Sigmoid colon (tissue), 7 donors: ENCODE results near the gene IL17RA. TPM values are rescaled to one million over a fixed set of nuclear protein-coding genes. Genes with fewer than 3 reads are reported as not detected.

Experiments used
- DNase-seq: peaks from one replicate; pipeline ENCODE4 v3.0.0-alpha.2; 2019
- H3K27ac ChIP-seq, 4 donors: fragments of 200-600 bp; sonication (generic); one replicate each; pipeline ENCODE4 v1.5.1; 2016 to 2019; ENCODE audit warnings: mild to moderate bottlenecking in 1 of 4
- H3K27me3 ChIP-seq, 3 donors: fragments of 200-600 bp; sonication (generic); one replicate each; pipeline ENCODE4 v1.5.1; 2019; ENCODE audit warnings: mild to moderate bottlenecking in 1 of 3
- H3K36me3 ChIP-seq, 4 donors: fragments of 200-600 bp; sonication (generic); one replicate each; pipeline ENCODE4 v1.5.1; 2016 to 2019
- H3K4me1 ChIP-seq, 4 donors: fragments of 200-600 bp; sonication (generic); one replicate each; pipeline ENCODE4 v1.5.1; 2017 to 2019
- H3K4me3 ChIP-seq, 4 donors: fragments of 200-600 bp; sonication (generic); one replicate each; pipeline ENCODE4 v1.5.1; 2017 to 2019; ENCODE audit warnings: mild to moderate bottlenecking in 2 of 4, moderate library complexity in 1 of 4
- H3K9me3 ChIP-seq, 4 donors: fragments of 200-600 bp in 3 of 4; sonication (generic) in 3 of 4; one replicate each; pipeline versions ENCODE4 v1.5.1 to v1.6.1; 2013 to 2019
- EP300 ChIP-seq, 4 donors: sonication (generic); formaldehyde crosslinking; IDR thresholded peaks; one replicate each; pipeline ENCODE4 v1.6.1; 2017; ENCODE audit warnings: antibody characterized with exemption in 4 of 4
- POLR2A ChIP-seq, 2 donors: fragments of 450-650 bp; IDR thresholded peaks; one replicate each; pipeline ENCODE4 v1.6.1; 2016; ENCODE audit warnings: antibody characterized with exemption in 2 of 2, mild to moderate bottlenecking in 2 of 2, moderate library complexity in 2 of 2
- POLR2AphosphoS5 ChIP-seq, 4 donors: sonication (generic); formaldehyde crosslinking; IDR thresholded peaks; one replicate each; pipeline ENCODE4 v1.6.1; 2017; ENCODE audit warnings: antibody characterized with exemption in 4 of 4
- WGBS, 2 donors: extraction: QIAGEN DNeasy Blood & Tissue Kit; methylation state at CpG; one replicate each; pipeline ENCODE4 v1.1.7; 2013; 5-methylcytosine and 5-hydroxymethylcytosine counted together
- intact Hi-C: fragments of 100-400 bp; cut with DNase I; formaldehyde crosslinking; loops from one replicate; pipeline ENCODE4 v1.15.1; 2023
- polyA plus RNA-seq, 3 donors: library from polyadenylated mRNA; stranded (reverse); fragments of 200-250 nt; gene quantifications; one replicate each; pipeline ENCODE4 v1.2.3, GENCODE V29; 2013
- total RNA-seq, 4 donors: library from RNA; depleted of rRNA; stranded (reverse); fragments of >200 nt; gene quantifications; one replicate each; pipeline ENCODE4 v1.1.0, GENCODE V29; 2016
- TF ChIP-seq, protein P1 (sequence below), 4 experiments: fragments of 450-650 bp in 3 of 4; fragments of 200-600 bp in 1 of 4; IDR thresholded peaks; one replicate each; pipeline ENCODE4 v1.5.1; 2016 to 2019; ENCODE audit warnings: antibody characterized with exemption in 4 of 4, mild to moderate bottlenecking in 3 of 4, moderate library complexity in 2 of 4
- donor health status: healthy with polysubstance abuse.
- donor health status: Bipolar disorder and iron deficiency.
- donor health status: healthy.

The IL17RA gene
- total and polyA plus RNA-seq, 7 donors: 1.2 to 10.4 (median 8.2) TPM

- Histone ChIP-seq H3K4me3 (no peak overlapping the region), H3K27me3 (no peaks in the 10 kb centered on the region), H3K4me1 (no peaks in the 10 kb centered on the region), H3K27ac (no peak overlapping the region), H3K9me3 (no peaks in the 10 kb centered on the region), H3K36me3 (peaks cover 0 to 25% (median 12%) of the 10 kb centered on the region in 4 donors)
- WGBS, 2 donors: 52 to 71% methylated on average over 9 of the region's 9 CpGs
- peak; percentile 37 for DNase-seq
- intact Hi-C loops: no loop called here
- TF ChIP-seq, protein P1, sequence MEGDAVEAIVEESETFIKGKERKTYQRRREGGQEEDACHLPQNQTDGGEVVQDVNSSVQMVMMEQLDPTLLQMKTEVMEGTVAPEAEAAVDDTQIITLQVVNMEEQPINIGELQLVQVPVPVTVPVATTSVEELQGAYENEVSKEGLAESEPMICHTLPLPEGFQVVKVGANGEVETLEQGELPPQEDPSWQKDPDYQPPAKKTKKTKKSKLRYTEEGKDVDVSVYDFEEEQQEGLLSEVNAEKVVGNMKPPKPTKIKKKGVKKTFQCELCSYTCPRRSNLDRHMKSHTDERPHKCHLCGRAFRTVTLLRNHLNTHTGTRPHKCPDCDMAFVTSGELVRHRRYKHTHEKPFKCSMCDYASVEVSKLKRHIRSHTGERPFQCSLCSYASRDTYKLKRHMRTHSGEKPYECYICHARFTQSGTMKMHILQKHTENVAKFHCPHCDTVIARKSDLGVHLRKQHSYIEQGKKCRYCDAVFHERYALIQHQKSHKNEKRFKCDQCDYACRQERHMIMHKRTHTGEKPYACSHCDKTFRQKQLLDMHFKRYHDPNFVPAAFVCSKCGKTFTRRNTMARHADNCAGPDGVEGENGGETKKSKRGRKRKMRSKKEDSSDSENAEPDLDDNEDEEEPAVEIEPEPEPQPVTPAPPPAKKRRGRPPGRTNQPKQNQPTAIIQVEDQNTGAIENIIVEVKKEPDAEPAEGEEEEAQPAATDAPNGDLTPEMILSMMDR (IDR thresholded peaks at IDR 0.05): no peak
- TF ChIP-seq EP300 (IDR thresholded peaks at IDR 0.05) (no peak), POLR2A (IDR thresholded peaks at IDR 0.05) (no peak), POLR2AphosphoS5 (IDR thresholded peaks at IDR 0.05) (no peak)
These were observed 27.8 kb downstream of the IL17RA start for GRCh38 chr22:17112491-17113042.

DNA sequence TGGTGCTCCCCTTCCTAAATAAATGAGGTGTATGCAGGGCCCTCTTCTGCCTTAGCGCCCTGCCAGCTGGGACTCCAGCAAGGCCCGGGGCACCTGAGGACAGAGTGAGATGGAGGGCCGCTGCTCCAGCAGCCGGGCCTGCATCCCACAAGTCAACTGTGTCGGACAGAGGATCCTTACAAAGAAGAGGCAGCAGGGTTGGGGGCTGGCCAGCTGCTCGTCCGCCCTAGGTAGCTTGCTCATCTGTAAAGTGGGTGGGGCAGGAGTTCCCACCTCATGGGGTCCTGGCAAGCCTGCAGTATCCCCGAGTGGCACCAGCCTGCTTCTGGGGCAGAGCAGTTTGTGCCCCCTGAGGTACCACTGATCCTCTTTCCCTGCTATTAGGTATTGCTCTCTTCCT, 28.8 kb downstream of the IL17RA start:
- H3K27ac ChIP-seq: no peak overlapping the region
- H3K9me3 ChIP-seq: no peaks in the 10 kb centered on the region
- H3K36me3 ChIP-seq: peaks cover 0 to 15% (median 7%) of the 10 kb centered on the region in 4 donors
- intact Hi-C loops: no loop called here
- no peak overlapping the region for H3K4me3 ChIP-seq
- TF ChIP-seq EP300 (IDR thresholded peaks at IDR 0.05) (no peak), POLR2A (IDR thresholded peaks at IDR 0.05) (no peak), POLR2AphosphoS5 (IDR thresholded peaks at IDR 0.05) (no peak)
- TF ChIP-seq, protein P1 (IDR thresholded peaks at IDR 0.05): no peak
- DNase-seq: peak; percentile 49
- 78 to 79% methylated on average over 8 of the region's 8 CpGs for WGBS, 2 donors
- no peaks in the 10 kb centered on the region for H3K4me1 ChIP-seq
- peaks cover 0 to 6% (median 0%) of the 10 kb centered on the region in 3 donors for H3K27me3 ChIP-seq

- peak; percentile 30 for DNase-seq
- Histone ChIP-seq H3K27ac (no peak overlapping the region), H3K36me3 (peaks cover 0 to 8% (median 3%) of the 10 kb centered on the region in 4 donors), H3K4me1 (no peaks in the 10 kb centered on the region), H3K4me3 (no peak overlapping the region), H3K27me3 (peaks cover under 1 to 14% (median 5%) of the 10 kb centered on the region in 3 donors), H3K9me3 (no peaks in the 10 kb centered on the region)
- intact Hi-C loops: no loop called here
- no peak for TF ChIP-seq EP300 (IDR thresholded peaks at IDR 0.05)
- no peak for TF ChIP-seq POLR2A (IDR thresholded peaks at IDR 0.05)
- TF ChIP-seq, protein P1 (IDR thresholded peaks at IDR 0.05): no peak
- no peak for TF ChIP-seq POLR2AphosphoS5 (IDR thresholded peaks at IDR 0.05)
- WGBS, 2 donors: 71 to 77% methylated on average over 13 of the region's 13 CpGs
These were observed 29.5 kb downstream of the IL17RA start for GRCh38 chr22:17114173-17114897.

DNA sequence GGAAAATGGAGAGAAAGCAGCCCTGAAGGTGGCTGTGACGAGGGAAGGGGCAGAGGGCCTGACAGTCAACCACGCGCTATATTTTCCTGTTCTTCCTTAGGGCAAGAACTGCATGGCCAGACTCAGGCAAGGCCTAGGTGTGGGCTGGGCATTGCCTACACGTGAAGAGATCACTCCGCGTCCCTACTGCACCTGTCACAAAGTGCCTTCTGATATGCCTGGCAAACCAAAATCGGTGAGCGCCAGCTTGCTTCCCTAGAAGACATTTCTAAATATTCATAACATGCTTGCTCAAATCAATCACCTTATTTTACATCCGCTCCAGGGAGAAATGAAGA, 30.1 kb downstream of the IL17RA start:
- H3K27me3 ChIP-seq: peaks cover 6 to 19% (median 10%) of the 10 kb centered on the region in 3 donors
- H3K9me3 ChIP-seq: no peaks in the 10 kb centered on the region
- no peak overlapping the region for H3K27ac ChIP-seq
- intact Hi-C loops: no loop called here
- no peaks in the 10 kb centered on the region for H3K4me1 ChIP-seq
- TF ChIP-seq POLR2AphosphoS5 (IDR thresholded peaks at IDR 0.05) (no peak), EP300 (IDR thresholded peaks at IDR 0.05) (no peak)
- H3K4me3 ChIP-seq: no peak overlapping the region
- WGBS, 2 donors: 85 to 86% methylated on average over 9 of the region's 9 CpGs
- peaks cover 0 to 2% (median under 1%) of the 10 kb centered on the region in 4 donors for H3K36me3 ChIP-seq
- DNase-seq: peak; percentile 57

GRCh38 chr22:17115236-17115635, 30.4 kb downstream of the IL17RA start:
- DNase-seq: peak; percentile 30
- 56 to 75% methylated on average over 4 of the region's 4 CpGs for WGBS, 2 donors
- intact Hi-C loops: no loop called here
- Histone ChIP-seq H3K9me3 (no peaks in the 10 kb centered on the region), H3K4me3 (no peak overlapping the region), H3K27me3 (peaks cover 7 to 22% (median 14%) of the 10 kb centered on the region in 3 donors), H3K27ac (no peak overlapping the region), H3K4me1 (peaks cover 0 to under 1% (median 0%) of the 10 kb centered on the region in 4 donors), H3K36me3 (no peaks in the 10 kb centered on the region)
- TF ChIP-seq, protein P1 (IDR thresholded peaks at IDR 0.05): no peak
- TF ChIP-seq POLR2AphosphoS5 (IDR thresholded peaks at IDR 0.05) (no peak), POLR2A (IDR thresholded peaks at IDR 0.05) (no peak)
